ENCODE results near the gene QSOX1.
"Not testable (repeated sequence)": the region's sequence is repeated elsewhere in the genome, so short reads cannot be mapped to it uniquely, and the experiment has no call there.

QSOX1 gene

DNA sequence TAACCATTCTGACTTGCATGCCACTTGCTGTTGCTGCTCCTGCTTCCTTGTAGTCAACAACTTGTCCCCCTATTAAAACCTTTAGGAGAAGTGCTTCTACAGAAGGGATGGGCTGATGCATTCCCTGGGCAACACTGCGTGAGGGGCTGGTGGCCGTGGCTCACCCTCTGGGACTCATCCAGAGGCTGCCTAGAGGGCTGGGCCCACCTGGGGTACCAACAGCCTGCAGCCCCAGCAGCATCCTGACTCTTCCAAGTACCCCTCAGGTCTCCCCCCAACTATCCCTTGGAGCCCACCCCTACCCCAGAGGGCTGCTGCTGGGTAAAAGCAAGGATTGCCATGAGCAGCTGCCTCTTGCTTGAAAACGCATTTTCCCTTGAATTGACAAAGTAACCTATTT lies 40.7 kb downstream of the QSOX1 start:
- DNase-seq (ENCODE audit: low spot score in 2 of 2) (no peak), ATAC-seq (ENCODE audit: low read depth) (no peak)
- no peak overlapping the region for H3K4me3 Mint-ChIP-seq
- H3K27ac Mint-ChIP-seq, result no peak overlapping the region
- peaks cover 30% of the 10 kb centered on the region for H3K36me3 Mint-ChIP-seq
- no peaks in the 10 kb centered on the region for H3K9me3 Mint-ChIP-seq
- H3K4me1 Mint-ChIP-seq, result no peaks in the 10 kb centered on the region
- H3K27me3 Mint-ChIP-seq, result no peaks in the 10 kb centered on the region

- ATAC-seq (ENCODE audit: low read depth), result no peak
Measured at GRCh38 chr1:180195916-180196315, 41.2 kb downstream of the QSOX1 start.

DNA sequence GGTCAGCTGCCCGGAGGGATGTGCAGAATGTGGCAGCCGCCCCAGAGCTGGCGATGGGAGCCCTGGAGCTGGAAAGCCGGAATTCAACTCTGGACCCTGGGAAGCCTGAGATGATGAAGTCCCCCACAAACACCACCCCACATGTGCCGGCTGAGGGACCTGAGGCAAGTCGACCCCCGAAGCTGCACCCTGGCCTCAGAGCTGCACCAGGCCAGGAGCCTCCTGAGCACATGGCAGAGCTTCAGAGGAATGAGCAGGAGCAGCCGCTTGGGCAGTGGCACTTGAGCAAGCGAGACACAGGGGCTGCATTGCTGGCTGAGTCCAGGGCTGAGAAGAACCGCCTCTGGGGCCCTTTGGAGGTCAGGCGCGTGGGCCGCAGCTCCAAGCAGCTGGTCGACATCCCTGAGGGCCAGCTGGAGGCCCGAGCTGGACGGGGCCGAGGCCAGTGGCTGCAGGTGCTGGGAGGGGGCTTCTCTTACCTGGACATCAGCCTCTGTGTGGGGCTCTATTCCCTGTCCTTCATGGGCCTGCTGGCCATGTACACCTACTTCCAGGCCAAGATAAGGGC lies 41.9 kb downstream of the QSOX1 start:
- no peak for DNase-seq (ENCODE audit: low spot score in 2 of 2)
- Mint-ChIP-seq H3K27me3 (no peaks in the 10 kb centered on the region), H3K27ac (no peak overlapping the region), H3K4me1 (no peaks in the 10 kb centered on the region), H3K9me3 (no peaks in the 10 kb centered on the region), H3K4me3 (no peak overlapping the region), H3K36me3 (peaks cover 26% of the 10 kb centered on the region)
- ATAC-seq (ENCODE audit: low read depth), result no peak

More at GRCh38 chr1:180195916-180196315, 41.2 kb downstream of the QSOX1 start:
- peaks cover 30% of the 10 kb centered on the region for H3K36me3 Mint-ChIP-seq
- H3K9me3 Mint-ChIP-seq, result no peaks in the 10 kb centered on the region
- no peak for DNase-seq (ENCODE audit: low spot score in 2 of 2)
- no peak overlapping the region for H3K4me3 Mint-ChIP-seq
- H3K27me3 Mint-ChIP-seq, result no peaks in the 10 kb centered on the region
- no peaks in the 10 kb centered on the region for H3K4me1 Mint-ChIP-seq
- no peak overlapping the region for H3K27ac Mint-ChIP-seq

GRCh38 chr1:180197231-180197630 lies 42.6 kb downstream of the QSOX1 start:
- ATAC-seq (ENCODE audit: low read depth), result no peak
- H3K4me3 Mint-ChIP-seq, result no peak overlapping the region
- no peaks in the 10 kb centered on the region for H3K27me3 Mint-ChIP-seq
- H3K27ac Mint-ChIP-seq, result no peak overlapping the region
- DNase-seq (ENCODE audit: low spot score in 2 of 2), result no peak
- no peaks in the 10 kb centered on the region for H3K4me1 Mint-ChIP-seq
- H3K9me3 Mint-ChIP-seq, result no peaks in the 10 kb centered on the region
- peaks cover 23% of the 10 kb centered on the region for H3K36me3 Mint-ChIP-seq

- peaks cover 15% of the 10 kb centered on the region for H3K36me3 Mint-ChIP-seq
- no peak for ATAC-seq (ENCODE audit: low read depth)
Measured at GRCh38 chr1:180198196-180198595, 43.5 kb downstream of the QSOX1 start.

GRCh38 chr1:180198611-180199010 lies 43.9 kb downstream of the QSOX1 start:
- Mint-ChIP-seq H3K27ac (no peak overlapping the region), H3K27me3 (no peaks in the 10 kb centered on the region), H3K4me1 (no peaks in the 10 kb centered on the region), H3K36me3 (peaks cover 10% of the 10 kb centered on the region), H3K4me3 (no peak overlapping the region), H3K9me3 (no peaks in the 10 kb centered on the region)
- DNase-seq (ENCODE audit: low spot score in 2 of 2), result no peak
- no peak for ATAC-seq (ENCODE audit: low read depth)

More at GRCh38 chr1:180198196-180198595, 43.5 kb downstream of the QSOX1 start:
- no peak overlapping the region for H3K4me3 Mint-ChIP-seq
- H3K27me3 Mint-ChIP-seq, result no peaks in the 10 kb centered on the region
- H3K27ac Mint-ChIP-seq, result no peak overlapping the region
- H3K9me3 Mint-ChIP-seq, result no peaks in the 10 kb centered on the region
- H3K4me1 Mint-ChIP-seq, result no peaks in the 10 kb centered on the region
- DNase-seq (ENCODE audit: low spot score in 2 of 2), result no peak

DNA sequence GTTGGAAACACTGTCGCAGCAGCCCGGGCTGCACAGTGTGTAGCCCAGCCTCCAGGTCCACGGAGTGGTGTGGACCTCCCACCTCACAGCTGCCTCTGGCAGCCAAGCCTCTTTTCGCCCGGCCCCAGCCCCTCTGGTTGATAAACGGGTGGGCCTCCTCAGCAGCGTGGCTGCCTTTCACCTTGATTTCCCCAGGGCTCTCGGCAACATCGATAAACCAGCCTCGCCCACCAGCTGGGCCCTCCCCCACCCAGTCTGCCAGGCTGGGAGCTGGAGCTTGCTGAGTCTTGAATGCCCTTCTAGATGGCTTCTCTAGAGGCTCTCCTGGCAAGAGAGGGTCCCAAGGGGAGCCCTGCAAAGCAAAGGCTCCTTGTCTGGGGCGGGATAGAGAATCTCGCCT lies 44.3 kb downstream of the QSOX1 start:
- ATAC-seq (ENCODE audit: low read depth), result no peak

GRCh38 chr1:180201451-180202200 lies 47.0 kb downstream of the QSOX1 start:
- Mint-ChIP-seq H3K27me3 (no peaks in the 10 kb centered on the region), H3K4me1 (no peaks in the 10 kb centered on the region), H3K27ac (no peak overlapping the region), H3K9me3 (no peaks in the 10 kb centered on the region), H3K4me3 (no peak overlapping the region), H3K36me3 (no peaks in the 10 kb centered on the region)
- DNase-seq (ENCODE audit: low spot score in 2 of 2) (no peak), ATAC-seq (ENCODE audit: low read depth) (no peak)

More for the DNA sequence above, 44.3 kb downstream of the QSOX1 start:
- H3K36me3 Mint-ChIP-seq, result peaks cover 8% of the 10 kb centered on the region
- no peaks in the 10 kb centered on the region for H3K4me1 Mint-ChIP-seq
- DNase-seq (ENCODE audit: low spot score in 2 of 2), result no peak
- no peaks in the 10 kb centered on the region for H3K27me3 Mint-ChIP-seq
- no peaks in the 10 kb centered on the region for H3K9me3 Mint-ChIP-seq
- H3K27ac Mint-ChIP-seq, result no peak overlapping the region
- no peak overlapping the region for H3K4me3 Mint-ChIP-seq

DNA sequence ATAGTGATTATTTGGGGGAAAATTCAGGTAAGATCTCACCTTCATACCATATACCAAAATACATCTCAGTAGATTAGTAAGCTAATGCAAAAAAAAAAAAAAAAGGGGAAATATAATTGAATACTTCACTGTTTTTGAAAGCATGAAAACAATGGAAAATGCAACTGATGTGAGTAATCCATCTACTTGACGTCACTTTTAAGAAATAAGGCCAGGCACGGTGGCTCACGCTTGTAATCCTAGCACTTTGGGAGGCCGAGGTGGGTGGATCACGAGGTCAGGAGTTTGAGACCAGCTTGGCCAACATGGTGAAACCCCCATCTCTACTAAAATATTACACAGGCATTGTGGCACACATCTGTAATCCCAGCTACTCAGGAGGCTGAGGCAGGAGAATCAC lies 47.9 kb downstream of the QSOX1 start:
- not testable (repeated sequence) for H3K4me1 Mint-ChIP-seq; H3K36me3 Mint-ChIP-seq; H3K27me3 Mint-ChIP-seq; H3K27ac Mint-ChIP-seq; H3K4me3 Mint-ChIP-seq; H3K9me3 Mint-ChIP-seq; DNase-seq (ENCODE audit: low spot score in 2 of 2); ATAC-seq (ENCODE audit: low read depth)

GRCh38 chr1:180204231-180204630 lies 49.6 kb downstream of the QSOX1 start:
- Mint-ChIP-seq H3K9me3 (no peaks in the 10 kb centered on the region), H3K27me3 (peaks cover 4% of the 10 kb centered on the region), H3K4me3 (no peak overlapping the region), H3K4me1 (peaks cover 4% of the 10 kb centered on the region), H3K36me3 (no peaks in the 10 kb centered on the region), H3K27ac (no peak overlapping the region)
- DNase-seq (ENCODE audit: low spot score in 2 of 2) (no peak), ATAC-seq (ENCODE audit: low read depth) (no peak)

GRCh38 chr1:180206581-180206980 lies 51.9 kb downstream of the QSOX1 start:
- DNase-seq (ENCODE audit: low spot score in 2 of 2) (no peak), ATAC-seq (ENCODE audit: low read depth) (no peak)
- H3K36me3 Mint-ChIP-seq, result no peaks in the 10 kb centered on the region
- no peak overlapping the region for H3K27ac Mint-ChIP-seq
- H3K4me1 Mint-ChIP-seq, result peaks cover 4% of the 10 kb centered on the region
- no peak overlapping the region for H3K4me3 Mint-ChIP-seq
- no peaks in the 10 kb centered on the region for H3K9me3 Mint-ChIP-seq
- peaks cover 5% of the 10 kb centered on the region for H3K27me3 Mint-ChIP-seq

GRCh38 chr1:180208264-180208663 lies 53.6 kb downstream of the QSOX1 start:
- no peak overlapping the region for H3K27ac Mint-ChIP-seq
- H3K27me3 Mint-ChIP-seq, result peaks cover 8% of the 10 kb centered on the region
- DNase-seq (ENCODE audit: low spot score in 2 of 2), result no peak
- H3K36me3 Mint-ChIP-seq, result no peaks in the 10 kb centered on the region
- ATAC-seq (ENCODE audit: low read depth), result no peak
- no peak overlapping the region for H3K4me3 Mint-ChIP-seq
- no peaks in the 10 kb centered on the region for H3K9me3 Mint-ChIP-seq
- peaks cover 4% of the 10 kb centered on the region for H3K4me1 Mint-ChIP-seq

DNA sequence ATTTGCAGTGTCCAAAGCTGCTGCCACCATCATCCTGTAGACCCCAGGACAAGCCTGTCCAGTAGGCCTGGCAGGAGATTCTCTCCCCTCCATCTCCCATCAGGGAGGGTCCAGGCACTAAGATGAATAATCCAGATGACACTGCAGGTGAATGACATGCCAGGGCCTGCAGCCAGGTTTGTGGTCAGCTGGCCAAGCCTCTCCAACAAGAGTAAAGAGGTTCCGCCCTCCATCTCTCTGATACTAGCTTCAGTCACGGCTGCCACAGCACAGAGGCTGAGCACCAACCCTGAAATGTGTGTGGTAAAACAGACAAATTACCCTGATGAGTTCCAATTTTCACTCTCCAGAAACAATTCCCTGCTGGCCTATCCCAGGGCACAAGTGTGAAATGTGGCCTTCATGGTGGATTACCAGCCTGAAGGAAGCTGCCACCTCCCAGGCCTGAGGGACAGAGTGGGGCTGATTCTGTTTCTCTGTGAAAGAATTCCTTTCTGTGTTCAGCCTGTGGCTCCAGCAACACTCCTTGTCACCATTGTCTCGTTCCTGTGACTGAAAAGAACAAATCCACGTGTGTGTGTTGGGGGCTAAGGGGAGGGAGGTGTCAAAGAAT lies 55.4 kb downstream of the QSOX1 start:
- H3K4me3 Mint-ChIP-seq, result no peak overlapping the region
- peaks cover 4% of the 10 kb centered on the region for H3K4me1 Mint-ChIP-seq
- no peak for ATAC-seq (ENCODE audit: low read depth)
- DNase-seq (ENCODE audit: low spot score in 2 of 2), result no peak
- H3K36me3 Mint-ChIP-seq, result no peaks in the 10 kb centered on the region
- no peaks in the 10 kb centered on the region for H3K9me3 Mint-ChIP-seq
- peaks cover 8% of the 10 kb centered on the region for H3K27me3 Mint-ChIP-seq
- H3K27ac Mint-ChIP-seq, result no peak overlapping the region

GRCh38 chr1:180211156-180211859 lies 56.6 kb downstream of the QSOX1 start:
- no peak for ATAC-seq (ENCODE audit: low read depth)
- H3K4me3 Mint-ChIP-seq, result no peak overlapping the region
- no peak overlapping the region for H3K27ac Mint-ChIP-seq
- H3K4me1 Mint-ChIP-seq, result peaks cover 4% of the 10 kb centered on the region
- H3K36me3 Mint-ChIP-seq, result no peaks in the 10 kb centered on the region
- no peak for DNase-seq (ENCODE audit: low spot score in 2 of 2)
- H3K9me3 Mint-ChIP-seq, result no peaks in the 10 kb centered on the region
- peaks cover 8% of the 10 kb centered on the region for H3K27me3 Mint-ChIP-seq
